Measurements from ENCODE around the gene TMEM204. TPM values are rescaled to one million over a fixed set of nuclear protein-coding genes. Genes with fewer than 3 reads are reported as not detected.

The TMEM204 gene
- polyA plus RNA-seq, 3 donors: 0.09 to 1.5 (median 1.3) TPM

GRCh38 chr16:1486551-1487390 lies 46.7 kb upstream of the TMEM204 start:
- peaks cover 34 to 44% of the 10 kb centered on the region in 2 donors for H3K4me1 ChIP-seq (ENCODE audit: control insufficient read depth in 1 of 2, insufficient read depth in 2 of 2, low read length in 2 of 2)
- Mint-ChIP-seq H3K27me3 (ENCODE audit: low read depth in 3 of 3) (peaks cover 0 to 2% (median 2%) of the 10 kb centered on the region in 3 donors), H3K36me3 (no peaks in the 10 kb centered on the region), H3K27ac (no peak overlapping the region), H3K9me3 (peaks cover 0 to 3% (median 0%) of the 10 kb centered on the region in 7 donors), H3K4me3 (peak overlapping the region in 1 of 2 donors; percentile 24), H3K4me1 (peaks cover 34% of the 10 kb centered on the region)
- no peak for TF ChIP-seq CTCF (IDR thresholded peaks at IDR 0.05)
- no peak overlapping the region for H3K9ac ChIP-seq (ENCODE audit: insufficient read depth, low read length, poor library complexity, severe bottlenecking)
- 95% methylated on average over 29 of the region's 33 CpGs for WGBS (ENCODE audit: insufficient coverage)
- H3K4me3 ChIP-seq (replicated peaks in 1 of 3; ENCODE audit: low read depth in 2 of 3, low read length in 3 of 3): no peak overlapping the region
- DNase-seq: no peak
- no peak overlapping the region for H3K4me2 ChIP-seq (replicated peaks; ENCODE audit: extremely low read depth, low read length, poor library complexity, severe bottlenecking)
- no peaks in the 10 kb centered on the region for H3K36me3 ChIP-seq (replicated peaks in 1 of 2; ENCODE audit: control insufficient read depth in 1 of 2, insufficient read depth in 2 of 2, low read length in 2 of 2)
- intact Hi-C loops (cut with micrococcal nuclease): no loop called here
- H3K27ac ChIP-seq (ENCODE audit: low read depth in 1 of 2, low read length in 2 of 2): no peak overlapping the region
- no peak overlapping the region for H2AFZ ChIP-seq (ENCODE audit: insufficient read depth, low read depth, low read length, poor library complexity, severe bottlenecking)
- no peaks in the 10 kb centered on the region for H3K9me3 ChIP-seq (replicated peaks in 1 of 2; ENCODE audit: control insufficient read depth in 1 of 2, insufficient read depth in 1 of 2, low read length in 2 of 2)
- H4K20me1 ChIP-seq (ENCODE audit: insufficient read depth, low read length): no peaks in the 10 kb centered on the region
- H3K27me3 ChIP-seq (ENCODE audit: control insufficient read depth in 2 of 2, insufficient read depth in 2 of 2, low read length in 2 of 2): no peaks in the 10 kb centered on the region
- H3K79me2 ChIP-seq (ENCODE audit: insufficient read depth, low read length): no peaks in the 10 kb centered on the region

GRCh38 chr16:1487395-1488053 lies 45.9 kb upstream of the TMEM204 start:
- H3K9ac ChIP-seq (ENCODE audit: insufficient read depth, low read length, poor library complexity, severe bottlenecking): no peak overlapping the region
- H3K27ac ChIP-seq (ENCODE audit: low read depth in 1 of 2, low read length in 2 of 2): no peak overlapping the region
- no peaks in the 10 kb centered on the region for H3K79me2 ChIP-seq (ENCODE audit: insufficient read depth, low read length)
- Mint-ChIP-seq H3K4me3 (no peak overlapping the region), H3K27ac (no peak overlapping the region), H3K27me3 (ENCODE audit: low read depth in 3 of 3) (peaks cover 0 to 2% (median 2%) of the 10 kb centered on the region in 3 donors), H3K9me3 (peaks cover 0 to 2% (median 0%) of the 10 kb centered on the region in 7 donors), H3K36me3 (no peaks in the 10 kb centered on the region), H3K4me1 (peaks cover 36% of the 10 kb centered on the region)
- intact Hi-C loops (cut with micrococcal nuclease): no loop called here
- 93% methylated on average over 38 of the region's 39 CpGs for WGBS (ENCODE audit: insufficient coverage)
- no peaks in the 10 kb centered on the region for H3K27me3 ChIP-seq (ENCODE audit: control insufficient read depth in 2 of 2, insufficient read depth in 2 of 2, low read length in 2 of 2)
- no peak overlapping the region for H3K4me3 ChIP-seq (replicated peaks in 1 of 3; ENCODE audit: low read depth in 2 of 3, low read length in 3 of 3)
- H3K4me1 ChIP-seq (ENCODE audit: control insufficient read depth in 1 of 2, insufficient read depth in 2 of 2, low read length in 2 of 2): peaks cover 37 to 45% of the 10 kb centered on the region in 2 donors
- no peaks in the 10 kb centered on the region for H3K36me3 ChIP-seq (replicated peaks in 1 of 2; ENCODE audit: control insufficient read depth in 1 of 2, insufficient read depth in 2 of 2, low read length in 2 of 2)
- no peak overlapping the region for H3K4me2 ChIP-seq (replicated peaks; ENCODE audit: extremely low read depth, low read length, poor library complexity, severe bottlenecking)
- no peak for TF ChIP-seq CTCF (IDR thresholded peaks at IDR 0.05)
- H3K9me3 ChIP-seq (replicated peaks in 1 of 2; ENCODE audit: control insufficient read depth in 1 of 2, insufficient read depth in 1 of 2, low read length in 2 of 2): no peaks in the 10 kb centered on the region
- no peaks in the 10 kb centered on the region for H4K20me1 ChIP-seq (ENCODE audit: insufficient read depth, low read length)
- peak overlapping the region; percentile 87 for H2AFZ ChIP-seq (ENCODE audit: insufficient read depth, low read depth, low read length, poor library complexity, severe bottlenecking)
- no peak for DNase-seq

Data from CD14-positive monocyte (primary cell).